Type B pancreatic cell (in vitro differentiated cells): ENCODE measurements around the gene ATXN7L2. TPM values are rescaled to one million over a fixed set of nuclear protein-coding genes. Genes with fewer than 3 reads are reported as not detected.

Source experiments
- DNase-seq: peaks from one replicate; pipeline ENCODE4 v3.0.0; 2021; ENCODE audit warnings: mixed read lengths; ENCODE audit not compliant: unreplicated experiment; ENCODE audit errors: extremely low spot score
- H3K27ac Mint-ChIP-seq: 2 replicates; pipeline ENCODE4 v1.8.0; 2021; ENCODE audit warnings: mild to moderate bottlenecking, mixed read lengths
- H3K27me3 Mint-ChIP-seq: 2 replicates; pipeline ENCODE4 v1.8.0; 2021; ENCODE audit warnings: mixed read lengths
- H3K36me3 Mint-ChIP-seq: 2 replicates; pipeline ENCODE4 v1.8.0; 2021; ENCODE audit warnings: mixed read lengths
- H3K4me1 Mint-ChIP-seq: one replicate; pipeline ENCODE4 v1.8.0; 2021; ENCODE audit warnings: mixed read lengths; ENCODE audit not compliant: unreplicated experiment
- H3K4me3 Mint-ChIP-seq: 2 replicates; pipeline ENCODE4 v1.8.0; 2021; ENCODE audit warnings: mild to moderate bottlenecking, mixed read lengths
- H3K9me3 Mint-ChIP-seq: 2 replicates; pipeline ENCODE4 v1.8.0; 2021; ENCODE audit warnings: mixed read lengths
- total RNA-seq: library from RNA; stranded (reverse); gene quantifications from 2 replicates; pipeline ENCODE4 v1.2.1, GENCODE V29; 2021; ENCODE audit warnings: low replicate concordance
- TF ChIP-seq, protein P1 (sequence below): fragments of 200-600 bp; sonication (generic); conservative IDR thresholded peaks from 2 replicates; pipeline ENCODE4 v1.5.0; 2021; ENCODE audit warnings: antibody characterized with exemption, mild to moderate bottlenecking

Gene ATXN7L2
- total RNA-seq, 1 donor from 2014 or later = 12.0 TPM

DNA sequence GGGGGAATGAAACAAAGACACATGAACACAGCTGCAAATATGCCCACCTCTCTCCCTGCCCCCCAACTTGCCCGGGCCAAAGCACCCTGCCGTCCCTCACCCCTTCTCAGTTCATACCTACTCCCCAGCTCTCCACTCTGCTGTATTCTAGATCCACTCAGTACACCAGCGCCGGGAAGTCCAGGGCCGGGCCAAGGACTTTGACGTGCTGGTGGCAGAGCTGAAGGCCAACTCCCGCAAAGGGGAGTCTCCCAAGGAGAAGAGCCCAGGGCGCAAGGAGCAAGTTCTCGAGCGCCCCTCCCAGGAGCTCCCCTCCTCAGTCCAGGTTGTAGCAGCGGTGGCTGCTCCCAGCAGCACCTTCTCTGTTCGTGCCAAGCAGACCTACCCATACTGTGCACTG, 5.0 kb downstream of the ATXN7L2 start:
- H3K27ac Mint-ChIP-seq = no peak overlapping the region
- no peak for DNase-seq
- H3K36me3 Mint-ChIP-seq = no peaks in the 10 kb centered on the region
- TF ChIP-seq, protein P1, sequence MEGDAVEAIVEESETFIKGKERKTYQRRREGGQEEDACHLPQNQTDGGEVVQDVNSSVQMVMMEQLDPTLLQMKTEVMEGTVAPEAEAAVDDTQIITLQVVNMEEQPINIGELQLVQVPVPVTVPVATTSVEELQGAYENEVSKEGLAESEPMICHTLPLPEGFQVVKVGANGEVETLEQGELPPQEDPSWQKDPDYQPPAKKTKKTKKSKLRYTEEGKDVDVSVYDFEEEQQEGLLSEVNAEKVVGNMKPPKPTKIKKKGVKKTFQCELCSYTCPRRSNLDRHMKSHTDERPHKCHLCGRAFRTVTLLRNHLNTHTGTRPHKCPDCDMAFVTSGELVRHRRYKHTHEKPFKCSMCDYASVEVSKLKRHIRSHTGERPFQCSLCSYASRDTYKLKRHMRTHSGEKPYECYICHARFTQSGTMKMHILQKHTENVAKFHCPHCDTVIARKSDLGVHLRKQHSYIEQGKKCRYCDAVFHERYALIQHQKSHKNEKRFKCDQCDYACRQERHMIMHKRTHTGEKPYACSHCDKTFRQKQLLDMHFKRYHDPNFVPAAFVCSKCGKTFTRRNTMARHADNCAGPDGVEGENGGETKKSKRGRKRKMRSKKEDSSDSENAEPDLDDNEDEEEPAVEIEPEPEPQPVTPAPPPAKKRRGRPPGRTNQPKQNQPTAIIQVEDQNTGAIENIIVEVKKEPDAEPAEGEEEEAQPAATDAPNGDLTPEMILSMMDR = no peak
- no peaks in the 10 kb centered on the region for H3K27me3 Mint-ChIP-seq
- H3K9me3 Mint-ChIP-seq = no peaks in the 10 kb centered on the region
- peaks cover 13% of the 10 kb centered on the region for H3K4me1 Mint-ChIP-seq
- no peak overlapping the region for H3K4me3 Mint-ChIP-seq

DNA sequence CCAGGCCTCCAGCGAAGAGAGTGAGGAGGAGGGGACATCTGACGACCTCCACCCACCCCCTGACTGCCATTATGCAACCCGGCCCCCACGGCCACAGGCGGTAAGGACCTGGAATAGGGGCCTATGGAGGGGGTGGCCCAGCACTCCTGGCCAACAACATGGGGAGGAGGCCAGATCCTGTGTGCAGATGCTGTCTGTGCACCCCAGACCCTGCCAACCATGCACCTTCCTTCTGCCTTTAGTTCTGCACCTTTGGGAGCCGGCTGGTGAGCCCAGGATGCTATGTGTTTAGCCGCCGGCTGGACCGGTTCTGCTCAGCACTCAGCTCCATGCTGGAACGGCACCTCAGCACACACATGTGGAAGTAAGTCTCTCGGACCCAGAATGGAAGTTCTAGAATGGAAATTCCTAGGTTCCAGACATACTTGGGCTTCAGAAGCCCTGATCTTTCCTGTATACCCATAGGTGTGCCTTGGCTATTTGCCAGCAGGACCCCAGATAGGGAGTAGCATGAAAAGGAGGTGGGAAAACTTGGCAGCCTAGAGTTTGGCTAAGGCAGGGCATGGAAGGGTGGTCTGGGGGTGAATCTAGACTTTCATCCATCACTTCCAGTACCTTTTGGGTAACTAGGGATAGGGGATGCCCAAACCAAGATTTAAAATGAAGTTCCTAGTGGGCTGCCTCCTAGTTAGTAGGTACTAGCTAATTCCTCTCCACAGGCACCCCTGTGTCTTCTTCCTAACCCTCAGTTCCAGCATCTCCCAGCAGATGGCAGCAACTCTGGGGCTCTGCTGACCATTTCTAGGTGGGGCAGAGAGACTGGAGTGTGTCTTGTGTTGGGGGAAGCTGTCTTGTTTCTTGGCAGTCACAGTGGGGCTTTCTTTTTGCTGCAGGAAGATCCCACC, 6.6 kb downstream of the ATXN7L2 start:
- Mint-ChIP-seq H3K27ac (no peak overlapping the region), H3K27me3 (no peaks in the 10 kb centered on the region), H3K4me3 (peak overlapping the region; percentile 45), H3K9me3 (no peaks in the 10 kb centered on the region), H3K4me1 (peaks cover 5% of the 10 kb centered on the region), H3K36me3 (no peaks in the 10 kb centered on the region)
- no peak for DNase-seq
- TF ChIP-seq, protein P1 = peak; percentile 84

DNA sequence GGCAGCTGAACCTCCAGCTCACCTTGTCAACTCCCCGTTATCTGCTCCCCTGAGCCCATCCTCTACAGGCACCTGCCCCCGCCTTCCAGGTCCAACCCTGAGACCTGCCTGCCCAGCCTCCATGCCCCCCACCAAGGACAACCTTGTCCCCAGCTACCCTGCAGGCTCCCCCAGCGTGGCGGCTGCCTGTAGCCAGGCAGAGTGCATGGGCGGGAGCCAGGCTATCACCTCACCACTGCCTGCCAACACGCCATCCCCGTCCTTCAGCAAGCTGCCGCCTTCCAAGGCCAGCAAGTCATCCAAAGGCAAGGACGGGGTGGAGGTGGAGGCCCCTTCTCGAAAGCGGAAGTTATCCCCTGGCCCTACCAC, 7.2 kb downstream of the ATXN7L2 start:
- H3K4me1 Mint-ChIP-seq = peaks cover 5% of the 10 kb centered on the region
- no peaks in the 10 kb centered on the region for H3K36me3 Mint-ChIP-seq
- H3K27me3 Mint-ChIP-seq = no peaks in the 10 kb centered on the region
- H3K27ac Mint-ChIP-seq = no peak overlapping the region
- TF ChIP-seq, protein P1 = peak; percentile 15
- peak overlapping the region; percentile 45 for H3K4me3 Mint-ChIP-seq
- H3K9me3 Mint-ChIP-seq = no peaks in the 10 kb centered on the region
- DNase-seq = no peak

DNA sequence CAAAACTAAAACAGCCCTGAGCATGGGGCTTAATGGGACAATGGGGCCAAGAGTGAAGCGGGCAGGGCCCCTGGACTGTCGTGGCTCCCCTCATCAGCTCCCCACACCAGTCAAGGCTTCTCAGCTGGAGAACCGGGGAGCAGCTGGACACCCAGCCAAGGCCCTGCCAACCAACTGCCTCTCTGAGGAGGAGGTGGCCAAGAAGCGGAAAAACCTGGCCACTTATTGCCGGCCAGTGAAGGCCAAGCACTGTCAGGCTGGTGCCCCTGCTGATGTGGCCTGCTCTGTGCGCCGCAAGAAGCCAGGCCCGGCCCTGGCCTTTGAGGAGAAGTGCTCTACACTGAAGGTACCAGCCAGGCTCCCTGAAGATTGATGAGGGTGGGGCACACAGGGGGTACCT, 7.7 kb downstream of the ATXN7L2 start:
- no peak for DNase-seq
- Mint-ChIP-seq H3K9me3 (no peaks in the 10 kb centered on the region), H3K4me3 (no peak overlapping the region), H3K27me3 (no peaks in the 10 kb centered on the region), H3K27ac (no peak overlapping the region), H3K4me1 (peaks cover 5% of the 10 kb centered on the region), H3K36me3 (no peaks in the 10 kb centered on the region)
- TF ChIP-seq, protein P1 = no peak

DNA sequence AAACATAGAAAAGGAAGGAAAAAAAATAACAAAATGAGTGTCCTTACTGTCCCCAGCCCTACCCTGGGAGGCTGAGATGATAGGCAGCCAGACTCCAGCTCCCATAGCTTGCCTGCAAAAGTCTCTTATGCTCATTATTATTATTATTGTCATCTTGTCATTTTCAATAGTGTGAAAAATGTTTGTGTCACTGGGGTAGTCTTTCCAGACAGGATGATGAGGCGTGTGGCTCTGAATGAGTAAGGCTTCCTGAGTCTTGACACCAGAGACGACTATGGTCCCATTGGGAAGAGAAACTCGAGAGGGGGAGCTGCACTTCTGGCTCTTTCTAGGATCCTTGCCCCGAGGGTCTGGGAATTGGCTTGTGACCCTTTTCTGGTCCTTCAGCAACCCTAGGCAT, 9.1 kb downstream of the ATXN7L2 start:
- no peak for DNase-seq
- TF ChIP-seq, protein P1 = no peak
- Mint-ChIP-seq H3K4me1 (peaks cover 5% of the 10 kb centered on the region), H3K27ac (no peak overlapping the region), H3K36me3 (no peaks in the 10 kb centered on the region), H3K4me3 (peak overlapping the region; percentile 35), H3K27me3 (no peaks in the 10 kb centered on the region), H3K9me3 (no peaks in the 10 kb centered on the region)
